Spleen (tissue), 7 donors: ENCODE measurements around the gene PRR16.

Experiments used
- CTCF ChIP-seq, 11 experiments: fragments of 200-600 bp in 7 of 11; fragments of 450-650 bp in 4 of 11; sonication (generic) in 4 of 11; IDR thresholded peaks in 8 of 11; conservative IDR thresholded peaks in 3 of 11; 1 replicate in 7 of 11; 2 replicates in 4 of 11; pipeline versions ENCODE4 v1.4.0 to v1.8.0; 2016 to 2021; ENCODE audit warnings: antibody characterized with exemption in 11 of 11, inconsistent platforms in 4 of 11, mild to moderate bottlenecking in 1 of 11
- POLR2AphosphoS5 ChIP-seq, 3 donors: sonication (generic); formaldehyde crosslinking; IDR thresholded peaks; one replicate each; pipeline ENCODE4 v1.5.1; 2017; ENCODE audit warnings: antibody characterized with exemption in 3 of 3
- donor health status: DM: no; HTN: no; CAD: no; lungs with moderate emphysema.
- donor health status: DM: no; HTN: no; CAD: no.
- donor health status: DM: no; HTN: no; CAD: no.

GRCh38 chr5:120703918-120704587, 240.0 kb downstream of the PRR16 start:
- TF ChIP-seq POLR2AphosphoS5 (IDR thresholded peaks at IDR 0.05): no peak
- TF ChIP-seq CTCF (IDR thresholded peaks at IDR 0.05 in 8 of 11, conservative IDR thresholded peaks at IDR 0.05 in 3 of 11): no peak
